Natural killer cell (primary cell): ENCODE data around the gene LLGL2. TPM values are rescaled to one million over a fixed set of nuclear protein-coding genes. Genes with fewer than 3 reads are reported as not detected.

Experiments used
- ATAC-seq, 3 donors: fragments of 150-1000 bp in 2 of 3; fragments of 200-7000 bp in 1 of 3; cut with Tn5 transposase; 1 replicate in 1 of 3; 2 replicates in 2 of 3; pipeline ENCODE4 v1.10.0; 2021; ENCODE audit warnings: mild to moderate bottlenecking in 2 of 3, moderate library complexity in 2 of 3
- DNase-seq, 2 donors: peaks; one replicate each; pipeline versions ENCODE4 v3.0.0 to v3.0.0-alpha.2; 2013 to 2021; ENCODE audit warnings: mixed read lengths in 1 of 2
- H3K27ac ChIP-seq: one replicate; pipeline ENCODE4 v1.5.1; 2013; ENCODE audit warnings: mild to moderate bottlenecking, low read length
- H3K27me3 ChIP-seq: one replicate; pipeline ENCODE4 v1.6.1; 2013; ENCODE audit warnings: low read length; ENCODE audit not compliant: control insufficient read depth, insufficient read depth
- H3K36me3 ChIP-seq: one replicate; pipeline ENCODE4 v1.6.1; 2013; ENCODE audit warnings: low read length; ENCODE audit not compliant: control insufficient read depth, insufficient read depth
- H3K4me1 ChIP-seq: one replicate; pipeline ENCODE4 v1.6.1; 2013; ENCODE audit warnings: low read length; ENCODE audit not compliant: control insufficient read depth, insufficient read depth
- H3K4me3 ChIP-seq: one replicate; pipeline ENCODE4 v1.5.1; 2013; ENCODE audit warnings: low read length
- H3K9me3 ChIP-seq: one replicate; pipeline ENCODE4 v1.6.1; 2013; ENCODE audit warnings: low read length; ENCODE audit not compliant: control insufficient read depth, insufficient read depth
- H3K27ac Mint-ChIP-seq, 2 donors: one replicate each; pipeline ENCODE4 v1.8.0; 2022; ENCODE audit warnings: mild to moderate bottlenecking in 2 of 2, mixed read lengths in 2 of 2, moderate library complexity in 1 of 2
- H3K27me3 Mint-ChIP-seq, 2 donors: one replicate each; pipeline ENCODE4 v1.8.0; 2022; ENCODE audit warnings: low read depth in 2 of 2, mixed read lengths in 2 of 2
- H3K36me3 Mint-ChIP-seq: one replicate; pipeline ENCODE4 v1.8.0; 2022; ENCODE audit warnings: mixed read lengths
- H3K4me1 Mint-ChIP-seq, 2 donors: one replicate each; pipeline ENCODE4 v1.8.0; 2022; ENCODE audit warnings: mixed read lengths in 2 of 2
- H3K4me3 Mint-ChIP-seq: one replicate; pipeline ENCODE4 v1.8.0; 2022; ENCODE audit warnings: mild to moderate bottlenecking, moderate library complexity, mixed read lengths
- H3K9me3 Mint-ChIP-seq, 2 donors: one replicate each; pipeline ENCODE4 v1.8.0; 2022; ENCODE audit warnings: mixed read lengths in 2 of 2
- WGBS: methylation state at CpG from one replicate; pipeline ENCODE4 v1.1.7; 2013; ENCODE audit warnings: missing lambda C conversion rate; ENCODE audit not compliant: insufficient coverage; 5-methylcytosine and 5-hydroxymethylcytosine counted together
- intact Hi-C: fragments of 100-400 bp; cut with micrococcal nuclease; formaldehyde crosslinking; loops from one replicate; pipeline ENCODE4 v1.14.2; 2022
- total RNA-seq, 4 donors: library from RNA; stranded (reverse); fragments of 120-200 nt in 1 of 4; gene quantifications; one replicate each; pipeline versions ENCODE4 v1.2.3 to v1.2.4, GENCODE V29; 2013 to 2022
- TF ChIP-seq, protein P1 (sequence below): fragments of 200-600 bp; IDR thresholded peaks from one replicate; pipeline ENCODE4 v1.8.0; 2022; ENCODE audit warnings: antibody characterized with exemption

Gene LLGL2
- total RNA-seq, 3 donors from 2014 or later (not counting 1 experiment from before 2014, with no cell fraction given), result 229 to 302 (median 244) TPM

DNA sequence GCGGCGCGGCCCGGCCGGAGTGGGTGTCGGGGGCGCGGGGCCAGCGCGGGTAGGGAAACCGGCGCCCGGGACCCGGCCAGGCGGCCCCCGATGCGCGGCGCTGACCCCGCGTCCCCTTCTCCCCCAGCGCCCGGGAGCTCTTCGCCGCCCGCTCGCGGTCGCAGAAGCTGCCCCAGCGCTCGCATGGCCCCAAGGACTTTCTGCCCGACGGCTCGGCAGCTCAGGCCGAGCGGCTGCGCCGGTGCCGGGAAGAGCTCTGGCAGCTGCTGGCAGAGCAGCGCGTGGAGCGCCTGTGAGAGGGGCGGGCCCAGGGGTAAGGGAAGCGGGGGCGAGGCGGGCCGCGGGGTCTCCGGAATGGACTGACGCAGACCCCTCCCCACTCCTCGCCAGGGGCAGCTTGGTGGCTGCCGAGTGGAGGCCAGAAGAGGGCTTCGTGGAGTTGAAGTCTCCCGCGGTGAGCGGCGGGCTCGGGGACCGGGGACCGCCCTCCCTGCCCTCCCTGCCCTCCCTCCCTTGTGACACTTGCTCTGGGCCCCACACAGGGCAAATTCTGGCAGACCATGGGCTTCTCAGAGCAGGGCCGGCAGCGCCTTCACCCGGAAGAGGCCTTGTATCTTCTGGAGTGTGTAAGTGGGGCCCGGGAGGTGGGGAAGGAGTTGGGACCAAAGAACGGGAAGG is 8.7 kb upstream of the LLGL2 start:
- peak overlapping the region; percentile 88 to 94 for H3K27ac Mint-ChIP-seq
- H3K4me3 ChIP-seq, result peak overlapping the region; percentile 74
- no peaks in the 10 kb centered on the region for H3K9me3 Mint-ChIP-seq
- TF ChIP-seq, protein P1, sequence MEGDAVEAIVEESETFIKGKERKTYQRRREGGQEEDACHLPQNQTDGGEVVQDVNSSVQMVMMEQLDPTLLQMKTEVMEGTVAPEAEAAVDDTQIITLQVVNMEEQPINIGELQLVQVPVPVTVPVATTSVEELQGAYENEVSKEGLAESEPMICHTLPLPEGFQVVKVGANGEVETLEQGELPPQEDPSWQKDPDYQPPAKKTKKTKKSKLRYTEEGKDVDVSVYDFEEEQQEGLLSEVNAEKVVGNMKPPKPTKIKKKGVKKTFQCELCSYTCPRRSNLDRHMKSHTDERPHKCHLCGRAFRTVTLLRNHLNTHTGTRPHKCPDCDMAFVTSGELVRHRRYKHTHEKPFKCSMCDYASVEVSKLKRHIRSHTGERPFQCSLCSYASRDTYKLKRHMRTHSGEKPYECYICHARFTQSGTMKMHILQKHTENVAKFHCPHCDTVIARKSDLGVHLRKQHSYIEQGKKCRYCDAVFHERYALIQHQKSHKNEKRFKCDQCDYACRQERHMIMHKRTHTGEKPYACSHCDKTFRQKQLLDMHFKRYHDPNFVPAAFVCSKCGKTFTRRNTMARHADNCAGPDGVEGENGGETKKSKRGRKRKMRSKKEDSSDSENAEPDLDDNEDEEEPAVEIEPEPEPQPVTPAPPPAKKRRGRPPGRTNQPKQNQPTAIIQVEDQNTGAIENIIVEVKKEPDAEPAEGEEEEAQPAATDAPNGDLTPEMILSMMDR, result no peak
- H3K4me1 Mint-ChIP-seq, result peaks cover 19 to 23% of the 10 kb centered on the region in 2 donors
- no peaks in the 10 kb centered on the region for H3K27me3 ChIP-seq
- no peaks in the 10 kb centered on the region for H3K9me3 ChIP-seq
- WGBS, result under 1% methylated on average over 61 of the region's 65 CpGs
- intact Hi-C loops, result loop anchor here (1.0 to 5.0 kb wide), 4 partner anchors 9 to 229 kb away; partner anchors contain the start of genes LLGL2, MYO15B and SLC25A19
- ATAC-seq (peak in 2 of 3 donors; percentile 2 to 7), DNase-seq (peak; percentile 42 to 59)
- peak overlapping the region; percentile 65 for H3K27ac ChIP-seq
- no peaks in the 10 kb centered on the region for H3K27me3 Mint-ChIP-seq
- peaks cover 22% of the 10 kb centered on the region for H3K36me3 ChIP-seq
- H3K4me3 Mint-ChIP-seq, result peak overlapping the region; percentile 86
- peaks cover 40% of the 10 kb centered on the region for H3K4me1 ChIP-seq
- no peaks in the 10 kb centered on the region for H3K36me3 Mint-ChIP-seq

DNA sequence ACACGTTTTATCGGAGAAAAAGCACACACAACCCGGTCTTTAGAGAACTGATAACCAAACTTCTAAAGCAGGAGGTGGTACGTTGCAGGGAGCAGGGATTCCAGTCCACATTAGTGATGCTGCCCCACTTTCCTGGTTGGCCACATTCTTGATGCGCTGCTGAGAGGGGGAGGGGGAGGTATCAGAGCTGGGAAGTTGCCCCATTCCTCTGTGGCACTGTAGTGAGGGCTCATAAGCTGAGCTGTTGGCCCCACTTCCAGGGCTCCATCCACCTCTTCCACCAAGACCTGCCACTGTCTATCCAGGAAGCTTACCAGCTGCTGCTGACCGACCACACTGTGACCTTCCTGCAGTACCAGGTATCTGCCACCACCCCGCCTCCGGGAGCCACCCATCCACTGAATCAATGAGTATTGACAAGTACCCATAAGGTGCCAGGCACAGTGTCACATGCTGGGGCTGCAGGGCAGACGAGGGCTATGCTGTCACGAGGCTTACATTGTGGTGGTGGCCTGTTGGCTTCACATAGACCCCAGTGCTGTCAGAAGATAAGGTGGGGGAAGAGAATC is 8.1 kb upstream of the LLGL2 start:
- H3K9me3 ChIP-seq, result no peaks in the 10 kb centered on the region
- peaks cover 28% of the 10 kb centered on the region for H3K36me3 ChIP-seq
- 13% methylated on average over 10 of the region's 10 CpGs for WGBS
- H3K4me3 ChIP-seq, result peak overlapping the region; percentile 74
- peak overlapping the region; percentile 88 to 94 for H3K27ac Mint-ChIP-seq
- intact Hi-C loops, result loop anchor here (5.0 kb wide), 2 partner anchors 70 to 230 kb away; partner anchors contain the start of genes MYO15B and SLC25A19
- H3K36me3 Mint-ChIP-seq, result no peaks in the 10 kb centered on the region
- DNase-seq, result peak in 1 of 2 donors; percentile 50
- peaks cover 40% of the 10 kb centered on the region for H3K4me1 ChIP-seq
- H3K4me3 Mint-ChIP-seq, result peak overlapping the region; percentile 86
- H3K27me3 Mint-ChIP-seq, result no peaks in the 10 kb centered on the region
- no peaks in the 10 kb centered on the region for H3K9me3 Mint-ChIP-seq
- peaks cover 19 to 28% of the 10 kb centered on the region in 2 donors for H3K4me1 Mint-ChIP-seq
- no peaks in the 10 kb centered on the region for H3K27me3 ChIP-seq
- no peak for ATAC-seq
- H3K27ac ChIP-seq, result peak overlapping the region; percentile 65
- TF ChIP-seq, protein P1, result no peak

DNA sequence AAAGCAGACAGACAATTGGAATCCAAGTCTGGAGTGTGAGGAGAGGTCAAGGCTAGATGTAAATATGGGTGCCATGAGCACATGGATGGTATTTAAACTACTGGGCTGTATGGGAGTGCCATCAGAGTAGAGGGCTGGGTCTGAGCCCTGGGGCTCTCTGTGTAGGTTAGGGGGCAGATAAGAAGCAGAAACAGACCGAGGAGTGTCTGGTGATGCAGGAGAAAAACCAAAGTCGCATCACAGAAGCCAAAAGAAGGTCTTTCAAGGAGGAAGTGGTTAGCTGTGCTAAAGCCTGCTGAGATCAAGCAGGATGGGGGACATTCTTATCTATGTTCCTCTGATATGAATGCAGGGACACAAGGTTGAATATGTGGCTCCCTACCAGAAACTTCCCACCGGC is 7.3 kb upstream of the LLGL2 start:
- ATAC-seq (peak; percentile 43 to 69 (median 68)), DNase-seq (peak in 1 of 2 donors; percentile 87)
- 0% methylated on average over 2 of the region's 3 CpGs for WGBS
- H3K27me3 Mint-ChIP-seq, result no peaks in the 10 kb centered on the region
- H3K36me3 Mint-ChIP-seq, result no peaks in the 10 kb centered on the region
- Histone ChIP-seq H3K27ac (peak overlapping the region; percentile 65), H3K4me1 (peaks cover 40% of the 10 kb centered on the region), H3K27me3 (no peaks in the 10 kb centered on the region), H3K9me3 (no peaks in the 10 kb centered on the region), H3K36me3 (peaks cover 32% of the 10 kb centered on the region), H3K4me3 (peak overlapping the region; percentile 74)
- H3K27ac Mint-ChIP-seq, result peak overlapping the region; percentile 88 to 94
- H3K4me1 Mint-ChIP-seq, result peaks cover 19 to 29% of the 10 kb centered on the region in 2 donors
- intact Hi-C loops, result loop anchor here (5.0 kb wide), 2 partner anchors 69 to 231 kb away; partner anchors contain the start of genes MYO15B and SLC25A19
- no peaks in the 10 kb centered on the region for H3K9me3 Mint-ChIP-seq
- peak overlapping the region; percentile 86 for H3K4me3 Mint-ChIP-seq
- TF ChIP-seq, protein P1, result no peak
